GM23248 (cell line): ENCODE data around the gene POP4. TPM values are rescaled to one million over a fixed set of nuclear protein-coding genes. Genes with fewer than 3 reads are reported as not detected.
"Not testable (repeated sequence)": the region's sequence is repeated elsewhere in the genome, so short reads cannot be mapped to it uniquely, and the experiment has no call there.

Experiments
- DNase-seq: peaks from one replicate; pipeline ENCODE4 v3.0.0-alpha.2; 2015
- H2AFZ ChIP-seq: fragments of 200-600 bp; sonication (generic); 2 replicates; pipeline ENCODE4 v1.6.1; 2016; ENCODE audit warnings: antibody characterized with exemption
- H3F3A ChIP-seq: fragments of 200-600 bp; sonication (generic); 2 replicates; pipeline ENCODE4 v1.6.1; 2016; ENCODE audit warnings: mild to moderate bottlenecking, antibody characterized with exemption, mixed run types; ENCODE audit not compliant: insufficient read depth
- H3K27ac ChIP-seq: fragments of 200-600 bp; sonication (generic); 2 replicates; pipeline ENCODE4 v1.5.1; 2016; ENCODE audit warnings: mild to moderate bottlenecking
- H3K27me3 ChIP-seq: fragments of 200-600 bp; sonication (generic); replicated peaks from 2 replicates; pipeline ENCODE4 v1.6.1; 2016; ENCODE audit warnings: mild to moderate bottlenecking; ENCODE audit not compliant: insufficient read depth
- H3K36me3 ChIP-seq: fragments of 200-600 bp; sonication (generic); 2 replicates; pipeline ENCODE4 v1.6.1; 2016; ENCODE audit warnings: low read depth, mild to moderate bottlenecking
- H3K4me1 ChIP-seq: fragments of 200-600 bp; sonication (generic); 2 replicates; pipeline ENCODE4 v1.6.1; 2016; ENCODE audit warnings: mild to moderate bottlenecking; ENCODE audit not compliant: insufficient read depth
- H3K4me2 ChIP-seq: fragments of 200-600 bp; sonication (generic); one replicate; pipeline ENCODE4 v1.6.1; 2016; ENCODE audit warnings: mild to moderate bottlenecking; ENCODE audit not compliant: unreplicated experiment
- H3K4me3 ChIP-seq: fragments of 200-600 bp; sonication (generic); 2 replicates; pipeline ENCODE4 v1.5.1; 2016; ENCODE audit warnings: mild to moderate bottlenecking
- H3K79me2 ChIP-seq: fragments of 200-600 bp; sonication (generic); 2 replicates; pipeline ENCODE4 v1.6.1; 2016; ENCODE audit warnings: mild to moderate bottlenecking; ENCODE audit not compliant: insufficient read depth
- H3K9ac ChIP-seq: fragments of 200-600 bp; sonication (generic); 2 replicates; pipeline ENCODE4 v1.6.1; 2016; ENCODE audit warnings: mild to moderate bottlenecking
- H3K9me2 ChIP-seq: fragments of 200-600 bp; sonication (generic); 2 replicates; pipeline ENCODE4 v1.6.1; 2016; ENCODE audit warnings: mixed run types, mild to moderate bottlenecking, moderate library complexity; ENCODE audit not compliant: insufficient read depth
- H3K9me3 ChIP-seq: fragments of 200-600 bp; sonication (generic); one replicate; pipeline ENCODE4 v1.6.1; 2017; ENCODE audit warnings: low read depth
- H4K20me1 ChIP-seq: fragments of 200-600 bp; sonication (generic); 2 replicates; pipeline ENCODE4 v1.6.0; 2016; ENCODE audit not compliant: insufficient read depth
- EZH2 ChIP-seq: fragments of 200-600 bp; sonication (generic); IDR thresholded peaks from 2 replicates; pipeline ENCODE4 v1.6.1; 2018; ENCODE audit warnings: antibody characterized with exemption, mild to moderate bottlenecking; ENCODE audit not compliant: insufficient read depth, poor library complexity, severe bottlenecking
- EZH2phosphoT487 ChIP-seq: fragments of 200-600 bp; sonication (generic); IDR thresholded peaks from 2 replicates; pipeline ENCODE4 v1.6.1; 2018; ENCODE audit warnings: antibody characterized with exemption, moderate library complexity, mild to moderate bottlenecking, low read depth; ENCODE audit not compliant: insufficient read depth
- WGBS, 2 experiments: methylation state at CpG; one replicate each; pipeline ENCODE4 v1.1.6; 2015 to 2017; ENCODE audit warnings: low lambda C conversion rate in 2 of 2, low coverage in 1 of 2; ENCODE audit errors: missing lambda C conversion rate in 2 of 2; 5-methylcytosine and 5-hydroxymethylcytosine counted together
- in situ Hi-C: fragments of 300-500 bp; cut with MboI; formaldehyde crosslinking; loops from 2 replicates; pipeline ENCODE4 v1.15.0; 2020
- polyA plus RNA-seq: library from polyadenylated mRNA; unstranded; fragments of >200 nt; fragmentation: Nextera tagmentation; extraction: Ambion mirVana; gene quantifications from 2 replicates; pipeline ENCODE4 v1.2.1, GENCODE V29; 2016
- total RNA-seq: library from RNA; depleted of rRNA; stranded (reverse); fragments of >200 nt; shearing (Covaris generic); gene quantifications from 2 replicates; pipeline ENCODE4 v1.2.3, GENCODE V29; 2014; rRNA removed

The POP4 gene, protein sequence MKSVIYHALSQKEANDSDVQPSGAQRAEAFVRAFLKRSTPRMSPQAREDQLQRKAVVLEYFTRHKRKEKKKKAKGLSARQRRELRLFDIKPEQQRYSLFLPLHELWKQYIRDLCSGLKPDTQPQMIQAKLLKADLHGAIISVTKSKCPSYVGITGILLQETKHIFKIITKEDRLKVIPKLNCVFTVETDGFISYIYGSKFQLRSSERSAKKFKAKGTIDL
- total RNA-seq = 62.5 and 65.8 TPM in 2 replicates
- 132 and 139 TPM in 2 replicates for polyA plus RNA-seq

DNA sequence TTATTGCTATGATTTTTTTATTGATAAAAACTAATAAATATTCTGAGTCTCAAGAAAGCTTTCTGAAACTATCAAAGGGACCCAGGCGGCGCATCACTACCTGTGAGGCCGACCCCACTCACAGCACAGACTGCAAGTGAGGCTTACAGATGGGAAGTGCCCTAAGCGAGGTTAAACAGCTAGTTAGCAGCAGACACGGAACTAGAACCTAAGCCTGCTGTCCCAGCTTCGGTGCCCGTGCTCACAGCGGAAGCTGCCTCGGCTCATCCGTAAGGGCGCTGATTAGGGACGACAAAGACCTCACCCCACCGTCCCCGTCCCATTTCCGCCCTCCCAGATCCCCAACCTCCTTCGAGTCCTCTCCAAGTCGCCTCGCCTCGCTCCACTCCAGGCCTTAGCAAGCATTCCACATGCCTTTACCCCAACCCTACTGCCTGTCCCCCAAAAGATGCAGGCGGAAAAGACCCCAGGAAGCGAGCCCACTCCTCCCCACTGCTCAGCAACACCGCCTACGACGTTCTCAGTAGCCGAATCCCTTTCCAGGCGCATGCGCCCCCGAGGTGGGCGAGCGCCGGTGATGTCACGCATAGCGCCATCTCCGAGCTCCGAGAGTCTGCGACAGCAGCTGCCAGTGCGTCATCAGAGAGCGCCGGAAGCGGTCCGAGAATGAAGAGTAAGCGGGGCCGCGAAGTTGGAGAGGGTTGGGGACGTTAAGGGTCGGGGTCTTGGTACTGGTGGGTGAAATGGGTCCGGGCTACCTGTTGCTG, at the start of gene POP4:
TSS of gene POP4 (plus strand) at position 631 of the 767 bp plus-strand sequence. CDS start at position 667, 36 bp downstream.
- peak within 1 kb of the TSS; percentile 94 for H3K4me3 ChIP-seq
- in situ Hi-C loops = no loop called here
- 1 to 2% methylated on average over 44 to 47 of the region's 47 CpGs for WGBS, 2 experiments

DNA sequence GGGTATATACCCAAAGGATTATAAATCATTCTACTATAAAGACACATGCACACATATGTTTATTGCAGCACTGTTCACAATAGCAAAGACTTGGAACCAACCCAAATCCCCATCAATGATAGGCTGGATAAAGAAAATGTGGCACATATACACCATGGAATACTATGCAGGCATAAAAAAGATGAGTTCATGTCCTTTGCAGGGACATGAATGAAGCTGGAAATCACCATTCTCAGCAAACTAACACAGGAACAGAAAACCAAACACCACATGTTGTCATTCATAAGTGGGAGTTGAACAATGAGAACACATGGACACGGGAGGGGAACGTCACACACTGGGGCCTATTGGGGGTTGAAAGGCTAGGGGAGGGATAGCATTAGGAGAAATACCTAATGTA, 47.0 kb upstream of the POP4 start:
- in situ Hi-C loops, H3K4me3 ChIP-seq, H4K20me1 ChIP-seq, H3K9ac ChIP-seq, DNase-seq, H3F3A ChIP-seq, H3K4me2 ChIP-seq, H3K9me2 ChIP-seq, H3K27me3 ChIP-seq, H3K27ac ChIP-seq, H2AFZ ChIP-seq, H3K79me2 ChIP-seq, H3K36me3 ChIP-seq, H3K4me1 ChIP-seq, H3K9me3 ChIP-seq: not testable (repeated sequence)
- 49 to 57% methylated on average over 2 of the region's 2 CpGs for WGBS, 2 experiments

More for the DNA sequence above, at the start of gene POP4:
- Histone ChIP-seq H3K9me3 (no peaks in the 10 kb centered on the region), H4K20me1 (no peaks in the 10 kb centered on the region), H3K4me1 (peaks cover 12% of the 10 kb centered on the region), H3F3A (no peaks in the 10 kb centered on the region), H3K79me2 (peaks cover 25% of the 10 kb centered on the region), H3K9me2 (no peaks in the 10 kb centered on the region), H3K27me3 (no peaks in the 10 kb centered on the region), H3K9ac (peak within 1 kb of the TSS; percentile 96), H3K4me2 (peak within 1 kb of the TSS; percentile 98), H3K36me3 (no peaks in the 10 kb centered on the region), H2AFZ (peak within 1 kb of the TSS; percentile 95), H3K27ac (peak within 1 kb of the TSS; percentile 66)
- DNase-seq = peak; percentile 98
- TF ChIP-seq EZH2 (no peak), EZH2phosphoT487 (no peak)

DNA sequence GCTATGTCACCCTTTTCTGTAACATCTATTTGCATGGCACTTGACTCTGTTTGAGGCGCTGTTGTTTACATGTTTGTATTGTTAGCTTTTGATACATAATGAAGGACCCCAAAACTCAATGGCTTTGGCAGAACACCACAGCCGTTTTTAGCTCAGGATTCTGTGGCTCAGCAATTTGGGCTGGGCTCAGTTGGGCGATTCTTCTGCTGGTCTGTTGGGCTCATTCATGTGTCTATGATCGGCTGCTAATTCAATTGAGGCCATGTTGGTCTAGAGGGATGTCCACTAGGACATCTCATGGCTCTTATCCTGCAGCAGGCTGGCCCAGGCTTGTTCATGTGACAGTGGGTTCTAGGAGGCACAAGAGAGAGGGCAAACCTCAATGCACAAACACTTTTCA, 46.3 kb upstream of the POP4 start:
- in situ Hi-C loops = no loop called here
- no peak overlapping the region for H3K4me2 ChIP-seq
- 34 to 38% methylated on average over 4 of the region's 4 CpGs for WGBS, 2 experiments

DNA sequence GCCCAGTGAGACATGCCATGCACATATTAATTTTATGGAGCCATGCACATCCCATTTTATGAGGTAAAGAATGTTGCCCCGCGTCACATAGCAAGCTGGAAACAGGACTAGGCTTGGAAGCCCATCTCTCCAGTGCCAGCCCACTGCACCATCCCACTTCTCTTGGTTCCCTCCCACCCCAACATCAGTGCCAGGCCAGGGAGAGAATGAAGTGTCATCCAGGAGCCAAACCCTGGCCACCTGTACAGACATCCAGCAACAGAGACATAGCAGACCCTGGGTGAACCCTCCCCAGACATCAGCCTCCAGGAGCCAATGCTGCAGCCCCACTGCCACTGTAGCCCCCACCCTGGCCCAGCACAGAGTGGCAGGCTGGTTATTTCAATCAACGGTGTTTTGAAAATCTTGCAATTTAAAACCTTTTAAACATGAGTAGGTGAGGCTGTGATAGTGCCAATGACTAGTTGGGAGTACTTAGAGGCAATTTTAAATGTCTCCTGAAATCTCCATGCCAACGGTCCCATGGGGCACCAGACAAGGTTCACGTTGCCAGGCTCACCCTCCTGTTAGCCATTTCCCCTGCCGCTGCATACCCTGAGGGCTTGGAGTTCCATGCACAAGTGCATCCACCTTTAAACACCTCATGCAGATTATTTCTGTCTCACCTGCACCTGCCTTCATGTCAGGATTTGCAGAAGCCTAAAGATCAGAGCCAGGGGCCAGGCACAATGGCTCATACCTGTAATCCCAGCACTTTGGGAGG, 45.6 kb upstream of the POP4 start:
- TF ChIP-seq EZH2phosphoT487 = no peak
- no peak for TF ChIP-seq EZH2
- Histone ChIP-seq H4K20me1 (no peaks in the 10 kb centered on the region), H3K4me1 (no peaks in the 10 kb centered on the region), H3K27ac (no peak overlapping the region), H3K4me2 (no peak overlapping the region), H3K4me3 (no peak overlapping the region), H3K9me2 (no peaks in the 10 kb centered on the region), H3K9me3 (no peaks in the 10 kb centered on the region), H3K9ac (no peak overlapping the region), H3F3A (no peaks in the 10 kb centered on the region), H3K27me3 (peaks cover 9% of the 10 kb centered on the region; the same call in 1 of the 2 replicates), H3K79me2 (no peaks in the 10 kb centered on the region), H3K36me3 (no peaks in the 10 kb centered on the region), H2AFZ (no peak overlapping the region)
- in situ Hi-C loops = no loop called here
- no peak for DNase-seq
- WGBS, 2 experiments = 46 to 47% methylated on average over 6 of the region's 6 CpGs

More for the DNA sequence above, 46.3 kb upstream of the POP4 start:
- Histone ChIP-seq H3K4me3 (no peak overlapping the region), H3K79me2 (no peaks in the 10 kb centered on the region), H3K36me3 (no peaks in the 10 kb centered on the region), H3K27me3 (peaks cover 9% of the 10 kb centered on the region; the same call in 1 of the 2 replicates), H3F3A (no peaks in the 10 kb centered on the region), H3K27ac (no peak overlapping the region), H2AFZ (no peak overlapping the region), H3K4me1 (no peaks in the 10 kb centered on the region), H4K20me1 (no peaks in the 10 kb centered on the region), H3K9me2 (no peaks in the 10 kb centered on the region), H3K9ac (no peak overlapping the region), H3K9me3 (no peaks in the 10 kb centered on the region)
- DNase-seq = no peak
- no peak for TF ChIP-seq EZH2phosphoT487
- TF ChIP-seq EZH2 = no peak
